IgD-negative memory B cell (primary cell): Measurements from ENCODE around the gene ZNF496. TPM values are rescaled to one million over a fixed set of nuclear protein-coding genes. Genes with fewer than 3 reads are reported as not detected.
A peak's percentile ranks its signal among the peaks of the same experiment; 100 is the strongest.

ENCODE experiments used
- H3K27ac Mint-ChIP-seq, 3 donors: one replicate each; pipeline ENCODE4 v1.8.0; 2020 to 2022; ENCODE audit warnings: mild to moderate bottlenecking in 3 of 3, mixed read lengths in 3 of 3, moderate library complexity in 1 of 3
- H3K27me3 Mint-ChIP-seq: one replicate; pipeline ENCODE4 v1.8.0; 2021; ENCODE audit warnings: mixed read lengths
- H3K36me3 Mint-ChIP-seq: one replicate; pipeline ENCODE4 v1.8.0; 2020; ENCODE audit warnings: mild to moderate bottlenecking, mixed read lengths
- H3K4me1 Mint-ChIP-seq, 3 donors: one replicate each; pipeline ENCODE4 v1.8.0; 2020 to 2022; ENCODE audit warnings: mixed read lengths in 3 of 3, mild to moderate bottlenecking in 1 of 3
- H3K4me3 Mint-ChIP-seq, 4 donors: one replicate each; pipeline ENCODE4 v1.8.0; 2020 to 2022; ENCODE audit warnings: mild to moderate bottlenecking in 4 of 4, mixed read lengths in 4 of 4, moderate library complexity in 3 of 4
- H3K9me3 Mint-ChIP-seq, 3 donors: one replicate each; pipeline ENCODE4 v1.8.0; 2020 to 2021; ENCODE audit warnings: mixed read lengths in 3 of 3, mild to moderate bottlenecking in 1 of 3
- polyA plus RNA-seq: library from polyadenylated mRNA; unstranded; fragments of 300-500 nt; fragmentation: Illumina TruSeq; gene quantifications from one replicate; pipeline ENCODE4 v1.2.3, GENCODE V29; 2021

The ZNF496 gene
- polyA plus RNA-seq, 1 donor from 2014 or later = 7.9 TPM

DNA sequence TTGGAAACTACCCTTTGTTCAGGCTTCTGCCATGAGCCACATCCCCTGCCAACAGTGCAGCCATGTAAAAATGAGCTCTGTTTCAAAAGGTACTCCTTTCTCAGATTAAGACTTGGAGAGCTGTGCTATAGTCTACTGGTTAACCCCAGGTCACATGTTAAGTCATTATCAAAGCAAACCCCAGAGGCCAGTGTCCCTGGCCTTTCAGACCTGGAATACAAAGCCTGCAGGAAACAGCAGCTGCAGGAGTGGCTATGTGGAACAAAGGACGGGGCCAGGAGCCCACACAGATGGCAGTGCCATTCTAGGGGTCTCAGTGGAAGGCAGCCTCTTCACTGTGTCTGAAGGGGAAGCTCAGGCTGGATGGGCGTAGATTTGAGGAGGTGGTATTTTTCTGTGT, 6.7 kb downstream of the ZNF496 start:
- H3K9me3 Mint-ChIP-seq = no peaks in the 10 kb centered on the region
- no peak overlapping the region for H3K4me3 Mint-ChIP-seq
- H3K27me3 Mint-ChIP-seq = no peaks in the 10 kb centered on the region
- H3K27ac Mint-ChIP-seq = no peak overlapping the region
- H3K4me1 Mint-ChIP-seq = peaks cover 0 to 5% (median 1%) of the 10 kb centered on the region in 3 donors
- peaks cover 10% of the 10 kb centered on the region for H3K36me3 Mint-ChIP-seq

DNA sequence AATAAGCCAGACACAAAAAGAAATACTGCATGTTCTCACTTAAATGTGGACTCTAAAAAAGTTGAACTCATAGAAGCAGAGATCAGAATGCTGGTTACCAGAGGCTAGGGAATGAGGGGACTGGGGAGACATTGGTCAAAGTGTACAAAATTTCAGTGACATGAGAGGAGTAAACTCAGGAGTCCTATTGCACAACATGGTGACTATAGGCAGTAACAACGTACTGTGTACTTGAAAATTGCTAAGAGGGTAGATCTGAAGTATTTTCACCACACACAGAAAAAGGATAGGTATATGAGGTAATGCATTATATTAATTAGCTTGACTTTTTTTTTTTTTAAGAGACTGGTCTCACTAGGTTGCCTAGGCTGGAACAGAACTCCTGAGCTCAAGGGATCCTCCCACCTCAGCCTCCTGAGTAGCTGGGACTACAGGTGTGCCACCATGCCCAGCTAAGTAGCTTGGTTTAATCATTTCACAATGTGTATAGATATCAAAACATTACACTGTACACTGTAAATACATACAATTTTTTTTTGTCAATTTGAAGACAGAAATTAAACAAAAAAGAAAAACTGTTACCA, 7.4 kb downstream of the ZNF496 start:
- no peaks in the 10 kb centered on the region for H3K9me3 Mint-ChIP-seq
- H3K27ac Mint-ChIP-seq = no peak overlapping the region
- no peak overlapping the region for H3K4me3 Mint-ChIP-seq
- H3K36me3 Mint-ChIP-seq = peaks cover 10% of the 10 kb centered on the region
- H3K27me3 Mint-ChIP-seq = no peaks in the 10 kb centered on the region
- H3K4me1 Mint-ChIP-seq = peaks cover 0 to 5% (median 0%) of the 10 kb centered on the region in 3 donors

DNA sequence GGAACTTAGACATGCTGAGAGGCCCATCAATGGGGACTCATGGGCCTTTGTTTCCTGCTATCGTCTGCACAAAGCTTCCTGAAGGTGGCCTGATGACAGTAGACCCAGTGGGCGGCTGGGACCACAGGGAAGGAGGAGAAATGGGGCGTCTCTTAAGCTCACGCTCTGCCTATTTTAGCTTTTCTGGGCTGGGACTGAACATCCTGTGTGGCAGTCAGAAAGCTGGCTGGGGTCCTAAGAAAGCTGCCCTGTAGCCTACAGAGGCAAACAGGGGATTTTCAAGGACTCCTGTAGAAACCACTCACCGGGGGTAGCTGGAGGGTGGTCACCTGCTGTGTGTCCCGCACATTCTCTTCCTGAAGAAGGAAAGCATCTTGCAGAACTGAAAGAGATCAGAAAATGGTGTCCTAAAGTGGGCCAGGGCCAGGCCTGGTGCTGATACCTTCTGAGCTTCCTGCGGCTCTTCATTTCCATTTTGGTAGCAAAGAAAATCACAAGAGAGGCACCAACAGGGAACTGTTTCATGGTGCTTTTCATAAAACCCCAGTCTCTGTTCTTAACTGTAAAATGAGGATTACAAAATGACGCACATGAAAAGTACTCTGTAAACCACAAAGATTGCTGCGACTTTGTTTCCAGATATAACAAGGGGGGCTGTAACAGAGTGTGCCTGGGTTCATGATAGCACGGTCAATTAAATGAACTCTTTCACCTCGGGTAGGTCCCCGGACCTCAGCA, 8.6 kb downstream of the ZNF496 start:
- peaks cover 0 to 5% (median 0%) of the 10 kb centered on the region in 3 donors for H3K4me1 Mint-ChIP-seq
- no peaks in the 10 kb centered on the region for H3K27me3 Mint-ChIP-seq
- peaks cover 12% of the 10 kb centered on the region for H3K36me3 Mint-ChIP-seq
- peak overlapping the region in 1 of 4 donors; percentile 6 for H3K4me3 Mint-ChIP-seq
- H3K9me3 Mint-ChIP-seq = no peaks in the 10 kb centered on the region
- no peak overlapping the region for H3K27ac Mint-ChIP-seq

DNA sequence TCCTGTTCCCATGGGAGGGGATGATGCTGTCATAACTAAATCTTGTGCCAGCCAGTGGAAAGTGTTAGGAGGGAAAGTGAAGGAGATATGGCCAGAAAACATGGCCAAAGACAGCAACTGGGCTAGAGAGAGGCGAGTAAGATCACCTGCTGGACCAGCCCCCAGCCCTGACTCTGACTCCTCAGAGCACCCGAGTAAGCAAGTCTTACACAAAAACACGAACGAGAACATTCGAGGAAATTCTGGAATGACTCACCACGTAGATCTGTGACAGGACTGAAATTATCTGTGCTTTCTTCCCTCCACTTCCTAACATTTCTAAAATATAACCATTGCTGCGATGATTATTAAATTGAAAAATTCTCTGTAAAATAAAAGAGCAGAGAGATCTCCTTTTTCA, 9.2 kb downstream of the ZNF496 start:
- H3K36me3 Mint-ChIP-seq = peaks cover 11% of the 10 kb centered on the region
- H3K27ac Mint-ChIP-seq = no peak overlapping the region
- peak overlapping the region in 1 of 4 donors; percentile 3 for H3K4me3 Mint-ChIP-seq
- H3K9me3 Mint-ChIP-seq = no peaks in the 10 kb centered on the region
- peaks cover 3 to 5% (median 4%) of the 10 kb centered on the region in 3 donors for H3K4me1 Mint-ChIP-seq
- H3K27me3 Mint-ChIP-seq = no peaks in the 10 kb centered on the region

DNA sequence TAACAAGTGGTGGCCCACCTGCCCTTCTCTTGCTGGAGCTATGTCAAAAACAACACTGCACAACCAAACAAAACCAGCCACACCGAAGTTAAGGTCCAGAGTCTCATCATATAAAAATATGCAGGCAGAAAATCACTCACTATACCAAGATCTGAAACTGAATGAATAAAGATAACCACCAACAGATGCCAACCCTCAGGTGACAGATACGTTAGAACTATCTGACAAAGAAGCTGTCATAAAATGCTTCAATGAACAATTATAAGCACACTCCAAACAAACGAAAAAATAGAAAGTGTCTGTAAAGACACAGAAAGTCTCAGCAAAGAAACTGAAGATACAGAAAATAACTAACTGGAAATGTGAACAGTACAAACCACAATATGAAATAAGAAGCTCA, 14.0 kb downstream of the ZNF496 start:
- peaks cover 11% of the 10 kb centered on the region for H3K36me3 Mint-ChIP-seq
- no peaks in the 10 kb centered on the region for H3K27me3 Mint-ChIP-seq
- peaks cover 10 to 17% (median 12%) of the 10 kb centered on the region in 3 donors for H3K4me1 Mint-ChIP-seq
- peak overlapping the region in 1 of 3 donors; percentile 2 for H3K27ac Mint-ChIP-seq
- H3K4me3 Mint-ChIP-seq = no peak overlapping the region
- H3K9me3 Mint-ChIP-seq = no peaks in the 10 kb centered on the region

DNA sequence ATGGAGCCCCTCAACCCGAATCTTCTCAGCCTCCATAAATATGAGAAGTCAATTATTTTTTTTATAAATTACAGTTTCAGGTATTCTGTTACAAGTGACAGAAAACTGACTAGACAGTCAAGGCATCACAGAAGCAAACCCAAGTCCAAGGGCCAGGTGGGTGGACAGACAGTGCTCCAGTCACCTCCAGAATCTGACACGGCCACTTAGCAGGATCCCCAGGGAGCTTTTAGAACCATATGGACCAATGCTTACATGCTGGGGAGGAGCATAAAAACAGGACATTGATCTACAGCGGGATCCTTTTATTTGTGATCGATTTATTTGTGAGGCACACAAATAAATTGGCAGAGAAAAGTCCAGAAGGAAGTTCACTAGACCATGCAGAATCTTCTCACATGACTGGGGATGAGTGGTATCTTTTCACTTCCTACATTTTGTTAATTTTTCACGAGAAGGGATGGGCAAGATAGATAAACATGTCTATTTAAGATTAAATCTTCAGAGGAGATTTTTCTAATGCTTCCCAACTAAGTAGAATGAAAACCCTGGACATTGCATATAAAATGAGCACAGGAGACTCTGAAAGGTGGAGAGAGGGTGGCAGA, 15.0 kb downstream of the ZNF496 start:
- H3K4me3 Mint-ChIP-seq = no peak overlapping the region
- H3K4me1 Mint-ChIP-seq = peaks cover 10 to 17% (median 12%) of the 10 kb centered on the region in 3 donors
- no peaks in the 10 kb centered on the region for H3K27me3 Mint-ChIP-seq
- H3K36me3 Mint-ChIP-seq = peaks cover 10% of the 10 kb centered on the region
- H3K27ac Mint-ChIP-seq = peak overlapping the region in 1 of 3 donors; percentile 27
- H3K9me3 Mint-ChIP-seq = no peaks in the 10 kb centered on the region

DNA sequence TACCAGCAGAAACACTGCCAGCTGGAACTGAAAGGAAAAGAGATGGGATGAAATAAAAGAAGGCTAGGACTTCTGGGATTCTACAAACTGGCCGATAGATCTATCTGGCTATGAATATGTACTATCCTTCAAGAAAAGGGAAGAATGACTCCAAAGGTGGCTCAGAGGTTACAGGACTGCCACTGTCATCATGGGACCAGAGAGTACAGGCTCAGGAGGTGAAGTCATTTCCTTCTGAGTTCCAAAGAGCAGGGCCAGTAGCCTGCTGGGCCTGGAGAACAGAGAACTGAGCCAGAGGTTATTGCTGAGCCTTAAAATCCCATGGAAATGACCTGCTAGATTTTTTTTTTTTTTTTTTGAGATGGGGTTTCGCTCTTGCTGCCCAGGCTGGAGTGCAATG, 27.6 kb downstream of the ZNF496 start:
- Mint-ChIP-seq H3K4me3 (no peak overlapping the region), H3K36me3 (peaks cover 21% of the 10 kb centered on the region), H3K4me1 (no peaks in the 10 kb centered on the region), H3K27me3 (no peaks in the 10 kb centered on the region), H3K9me3 (no peaks in the 10 kb centered on the region), H3K27ac (peak overlapping the region in 2 of 3 donors; percentile 50 to 53)

DNA sequence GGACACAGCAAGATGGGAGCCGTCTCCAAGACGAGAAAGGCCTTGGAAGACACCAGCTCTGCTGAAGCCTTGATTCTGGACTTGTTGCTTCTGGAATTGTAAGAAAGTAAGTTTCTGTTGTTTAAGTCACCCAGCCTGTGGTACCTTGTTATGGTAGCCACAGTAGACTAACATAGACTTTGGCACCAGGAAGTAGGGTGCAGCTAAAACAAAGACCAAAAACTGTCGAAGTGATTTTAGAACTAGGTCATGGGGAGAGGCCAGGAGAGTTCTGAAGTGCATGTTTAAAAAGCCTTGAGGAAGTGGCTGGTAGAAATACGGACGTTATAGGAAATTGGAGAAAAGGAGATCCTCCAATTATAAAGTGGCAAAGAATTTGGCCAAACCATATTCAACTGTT, 28.5 kb downstream of the ZNF496 start:
- H3K27me3 Mint-ChIP-seq = no peaks in the 10 kb centered on the region
- H3K9me3 Mint-ChIP-seq = no peaks in the 10 kb centered on the region
- peaks cover 21% of the 10 kb centered on the region for H3K36me3 Mint-ChIP-seq
- H3K4me3 Mint-ChIP-seq = peak overlapping the region in 1 of 4 donors; percentile 3
- no peaks in the 10 kb centered on the region for H3K4me1 Mint-ChIP-seq
- no peak overlapping the region for H3K27ac Mint-ChIP-seq

DNA sequence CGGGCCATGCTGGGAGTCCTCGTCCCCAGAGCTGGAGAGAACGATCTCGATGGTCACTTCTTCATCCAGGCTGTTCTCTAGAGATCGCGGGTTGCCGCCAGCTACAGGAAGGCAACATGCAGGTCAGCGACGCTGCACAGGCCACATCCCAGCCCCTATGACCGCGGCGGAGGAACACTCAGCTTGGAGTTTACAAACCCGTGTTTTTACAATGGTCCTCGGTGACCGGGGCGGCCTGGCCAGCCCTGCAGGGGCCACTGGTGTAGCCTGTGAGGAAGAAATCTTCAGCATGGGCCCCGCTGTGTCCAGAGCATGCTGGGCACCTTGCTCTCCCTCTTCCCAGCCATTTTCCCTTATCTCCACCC, 30.5 kb downstream of the ZNF496 start:
- no peaks in the 10 kb centered on the region for H3K27me3 Mint-ChIP-seq
- no peak overlapping the region for H3K27ac Mint-ChIP-seq
- no peaks in the 10 kb centered on the region for H3K4me1 Mint-ChIP-seq
- H3K9me3 Mint-ChIP-seq = no peaks in the 10 kb centered on the region
- H3K36me3 Mint-ChIP-seq = peaks cover 19% of the 10 kb centered on the region
- no peak overlapping the region for H3K4me3 Mint-ChIP-seq

DNA sequence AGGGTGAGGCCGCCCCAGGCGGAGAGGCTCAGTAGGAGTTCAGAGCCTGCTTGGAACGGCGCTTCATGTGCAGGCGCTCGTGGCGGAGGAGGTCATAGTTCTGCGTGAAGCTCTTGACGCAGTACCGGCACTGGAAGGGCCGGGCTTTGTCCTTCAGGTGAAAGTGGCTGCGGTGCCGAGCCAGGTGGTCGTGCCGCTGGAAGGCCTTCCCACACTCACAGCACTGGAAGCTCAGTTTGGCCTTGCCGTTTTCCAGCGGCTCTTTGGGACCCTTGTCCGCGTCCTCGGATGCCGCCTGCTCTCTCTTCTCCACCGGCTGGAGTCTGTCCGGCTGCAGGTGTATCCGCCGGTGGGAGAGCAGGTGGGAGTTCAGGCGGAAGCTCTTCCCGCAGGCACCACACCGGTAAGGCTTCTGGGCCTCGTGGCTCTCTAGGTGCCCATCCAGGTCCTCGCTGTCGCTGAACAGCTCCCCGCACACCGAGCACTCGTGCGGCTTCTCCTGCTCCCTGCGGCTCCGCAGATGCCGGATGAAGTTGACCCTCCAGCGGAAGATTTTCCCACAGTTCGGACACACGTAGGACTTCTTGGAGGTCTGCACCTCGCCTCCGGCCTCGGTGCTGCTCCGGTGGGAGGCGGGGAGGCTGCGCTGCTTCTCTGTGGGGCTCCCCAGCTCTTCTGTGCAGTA, 31.0 kb downstream of the ZNF496 start:
- Mint-ChIP-seq H3K27me3 (no peaks in the 10 kb centered on the region), H3K27ac (no peak overlapping the region), H3K9me3 (no peaks in the 10 kb centered on the region), H3K4me1 (no peaks in the 10 kb centered on the region), H3K36me3 (peaks cover 19% of the 10 kb centered on the region), H3K4me3 (no peak overlapping the region)

DNA sequence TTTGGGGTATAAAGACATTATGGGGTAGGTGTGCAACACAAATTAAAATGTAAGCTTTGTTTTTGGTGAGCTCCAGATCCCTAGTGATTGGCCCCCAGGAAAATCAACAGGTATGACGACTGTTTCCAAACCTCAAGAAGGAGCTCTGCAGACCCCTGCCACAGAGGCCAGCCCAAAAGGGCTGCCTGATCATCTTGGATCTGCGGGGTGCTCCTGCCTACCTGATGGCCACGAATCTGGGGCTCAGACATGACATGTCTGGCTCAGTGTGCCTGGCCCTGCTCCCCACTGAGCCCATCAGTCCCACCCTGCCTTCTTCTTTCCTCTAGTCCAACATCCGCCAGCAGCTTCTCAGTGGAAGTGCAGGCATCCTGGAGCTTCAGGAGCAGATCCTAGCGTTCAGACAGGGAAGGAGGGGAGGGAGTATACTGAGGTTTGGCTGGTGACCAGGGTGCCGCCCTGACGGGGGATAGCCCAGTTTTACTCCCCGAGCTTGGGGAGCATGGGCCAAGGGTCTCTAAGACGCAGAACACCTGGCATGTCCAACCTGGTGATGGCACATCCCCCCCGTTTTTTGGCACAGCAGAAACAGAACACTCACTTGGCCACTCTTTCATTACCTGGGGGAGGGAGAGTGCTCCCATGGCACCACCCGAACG, 31.8 kb downstream of the ZNF496 start:
- H3K9me3 Mint-ChIP-seq = no peaks in the 10 kb centered on the region
- H3K4me3 Mint-ChIP-seq = no peak overlapping the region
- no peaks in the 10 kb centered on the region for H3K27me3 Mint-ChIP-seq
- H3K27ac Mint-ChIP-seq = no peak overlapping the region
- H3K36me3 Mint-ChIP-seq = peaks cover 15% of the 10 kb centered on the region
- no peaks in the 10 kb centered on the region for H3K4me1 Mint-ChIP-seq

DNA sequence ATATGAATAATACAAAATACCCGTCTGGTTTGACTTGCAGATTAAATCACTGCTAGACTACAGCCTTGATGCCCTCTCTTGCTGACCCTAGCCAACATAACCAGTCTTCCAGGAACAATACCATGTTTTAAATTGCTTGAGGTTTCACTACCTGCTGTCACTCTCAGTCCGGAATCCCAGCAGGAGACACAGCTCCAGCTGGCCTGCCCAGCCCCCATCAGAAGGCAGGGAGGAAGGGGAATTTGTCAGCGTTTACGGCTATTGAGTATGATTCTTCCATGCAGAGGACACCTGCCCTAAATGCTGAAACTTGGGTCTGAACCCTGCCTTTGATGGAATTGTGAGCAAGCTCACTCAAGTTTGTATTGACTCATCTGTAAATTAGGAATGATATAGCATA, 33.0 kb downstream of the ZNF496 start:
- Mint-ChIP-seq H3K4me3 (no peak overlapping the region), H3K27ac (peak overlapping the region in 1 of 3 donors; percentile 31), H3K27me3 (no peaks in the 10 kb centered on the region), H3K36me3 (peaks cover 9% of the 10 kb centered on the region), H3K4me1 (no peaks in the 10 kb centered on the region), H3K9me3 (no peaks in the 10 kb centered on the region)

DNA sequence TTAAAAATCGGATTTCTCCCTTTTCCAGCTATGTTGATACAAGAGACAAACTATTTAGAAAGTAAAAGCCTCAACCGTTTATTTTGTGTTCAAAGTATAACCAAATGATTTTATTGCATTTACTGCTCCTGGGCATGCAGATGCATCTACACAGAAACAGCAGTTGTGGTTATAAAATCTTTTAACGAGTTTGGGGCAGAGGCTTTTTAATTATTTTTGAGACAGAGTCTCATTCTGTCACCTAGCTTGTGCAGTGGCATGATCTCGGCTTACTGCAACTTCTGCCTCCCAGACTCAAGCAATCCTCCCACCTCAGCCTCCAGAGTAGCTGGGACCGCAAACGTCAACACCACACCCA, 33.6 kb downstream of the ZNF496 start:
- Mint-ChIP-seq H3K4me3 (peak overlapping the region in 1 of 4 donors; percentile 53), H3K27me3 (no peaks in the 10 kb centered on the region), H3K4me1 (no peaks in the 10 kb centered on the region), H3K36me3 (peaks cover 7% of the 10 kb centered on the region), H3K9me3 (no peaks in the 10 kb centered on the region), H3K27ac (no peak overlapping the region)

DNA sequence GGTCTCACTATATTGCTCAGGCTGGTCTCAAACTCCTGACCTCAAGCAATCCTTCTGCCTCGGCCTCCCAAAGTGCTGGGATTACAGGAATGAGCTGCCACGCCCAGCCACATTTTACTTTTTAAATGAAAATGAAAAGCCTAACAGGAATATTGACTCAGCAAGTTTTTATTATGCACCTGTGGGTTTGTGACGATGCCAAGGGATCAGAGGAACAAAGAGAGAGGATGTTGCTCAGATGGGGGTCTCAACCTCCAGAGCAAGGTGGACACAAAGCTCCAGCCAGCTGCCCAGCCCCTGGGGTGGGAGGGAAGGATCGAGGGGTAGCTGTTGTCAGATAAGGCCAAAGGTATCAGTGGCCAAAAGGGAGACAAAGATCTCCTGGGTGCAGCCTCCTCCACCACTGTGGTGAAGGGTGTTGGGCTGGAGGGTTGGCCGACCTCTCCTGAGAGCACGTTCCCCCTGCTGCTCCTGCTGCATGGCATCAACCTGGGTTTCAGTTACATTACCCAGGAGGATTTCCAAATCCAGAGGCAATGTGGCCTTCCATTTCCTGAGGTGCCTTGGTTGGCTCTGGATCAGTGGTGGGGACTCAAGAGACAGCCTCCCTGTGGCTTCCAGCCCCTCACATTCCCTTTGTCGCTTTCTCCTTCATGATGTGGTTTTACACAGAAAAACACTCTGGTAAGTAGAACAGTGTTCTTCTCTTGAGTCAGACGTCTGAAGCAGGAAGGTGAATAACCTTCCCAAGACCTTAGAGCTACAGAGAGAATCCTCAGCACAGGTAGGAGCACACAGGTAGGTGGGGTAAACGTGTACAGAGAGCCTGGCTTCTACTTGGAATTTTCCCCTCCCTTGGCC, 34.2 kb downstream of the ZNF496 start:
- H3K9me3 Mint-ChIP-seq = no peaks in the 10 kb centered on the region
- H3K27me3 Mint-ChIP-seq = no peaks in the 10 kb centered on the region
- H3K4me3 Mint-ChIP-seq = peak overlapping the region in 1 of 4 donors; percentile 53
- peaks cover 4% of the 10 kb centered on the region for H3K36me3 Mint-ChIP-seq
- H3K27ac Mint-ChIP-seq = no peak overlapping the region
- no peaks in the 10 kb centered on the region for H3K4me1 Mint-ChIP-seq
